ENCODE data around the gene LASP1.
"Not testable (repeated sequence)": the region's sequence is repeated elsewhere in the genome, so short reads cannot be mapped to it uniquely, and the experiment has no call there.

Gene LASP1

GRCh38 chr17:38900978-38901656 is 31.3 kb downstream of the LASP1 start:
- peak overlapping the region; percentile 87 for H3K27ac Mint-ChIP-seq
- no peaks in the 10 kb centered on the region for H3K9me3 Mint-ChIP-seq
- H3K27me3 Mint-ChIP-seq (ENCODE audit: low read depth): no peaks in the 10 kb centered on the region
- peak; percentile 24 for DNase-seq (ENCODE audit: low spot score)
- H3K4me1 Mint-ChIP-seq (ENCODE audit: low read depth): peaks cover 40% of the 10 kb centered on the region
- peak overlapping the region; percentile 61 for H3K4me3 Mint-ChIP-seq
- peaks cover 72% of the 10 kb centered on the region for H3K36me3 Mint-ChIP-seq (ENCODE audit: low read depth)

GRCh38 chr17:38903404-38903803 is 33.5 kb downstream of the LASP1 start:
- H3K36me3 Mint-ChIP-seq (ENCODE audit: low read depth): peaks cover 57% of the 10 kb centered on the region
- no peaks in the 10 kb centered on the region for H3K27me3 Mint-ChIP-seq (ENCODE audit: low read depth)
- no peak for DNase-seq (ENCODE audit: low spot score)
- peaks cover 31% of the 10 kb centered on the region for H3K4me1 Mint-ChIP-seq (ENCODE audit: low read depth)
- no peaks in the 10 kb centered on the region for H3K9me3 Mint-ChIP-seq
- H3K27ac Mint-ChIP-seq: no peak overlapping the region
- no peak overlapping the region for H3K4me3 Mint-ChIP-seq

- no peaks in the 10 kb centered on the region for H3K9me3 Mint-ChIP-seq
- no peak for DNase-seq (ENCODE audit: low spot score)
- H3K4me1 Mint-ChIP-seq (ENCODE audit: low read depth): peaks cover 19% of the 10 kb centered on the region
- H3K36me3 Mint-ChIP-seq (ENCODE audit: low read depth): peaks cover 45% of the 10 kb centered on the region
- H3K4me3 Mint-ChIP-seq: no peak overlapping the region
- H3K27ac Mint-ChIP-seq: no peak overlapping the region
- H3K27me3 Mint-ChIP-seq (ENCODE audit: low read depth): no peaks in the 10 kb centered on the region
These were observed 35.0 kb downstream of the LASP1 start for GRCh38 chr17:38904892-38905291.

DNA sequence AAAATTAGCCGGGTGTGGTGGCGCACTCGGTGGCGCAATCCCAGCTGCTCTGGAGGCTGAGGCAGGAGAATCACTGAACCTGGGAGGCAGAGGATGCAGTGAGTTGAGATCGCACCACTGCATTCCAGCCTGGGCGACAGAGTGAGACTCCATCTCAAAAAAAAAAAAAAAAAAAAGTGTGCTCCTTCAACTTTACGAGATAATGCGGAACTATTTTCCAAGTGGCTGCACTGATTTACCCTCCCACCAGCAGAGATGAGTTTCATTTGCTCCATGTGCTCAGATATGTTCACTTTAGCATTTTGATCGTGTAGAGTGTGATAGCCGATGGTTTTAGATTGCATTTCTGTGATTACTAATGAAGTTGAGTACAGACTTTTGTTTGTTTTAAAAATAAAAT is 35.5 kb downstream of the LASP1 start:
- H3K4me1 Mint-ChIP-seq (ENCODE audit: low read depth): peaks cover 19% of the 10 kb centered on the region
- H3K36me3 Mint-ChIP-seq (ENCODE audit: low read depth): peaks cover 45% of the 10 kb centered on the region
- H3K4me3 Mint-ChIP-seq: no peak overlapping the region
- no peak overlapping the region for H3K27ac Mint-ChIP-seq
- no peak for DNase-seq (ENCODE audit: low spot score)
- no peaks in the 10 kb centered on the region for H3K9me3 Mint-ChIP-seq
- no peaks in the 10 kb centered on the region for H3K27me3 Mint-ChIP-seq (ENCODE audit: low read depth)

DNA sequence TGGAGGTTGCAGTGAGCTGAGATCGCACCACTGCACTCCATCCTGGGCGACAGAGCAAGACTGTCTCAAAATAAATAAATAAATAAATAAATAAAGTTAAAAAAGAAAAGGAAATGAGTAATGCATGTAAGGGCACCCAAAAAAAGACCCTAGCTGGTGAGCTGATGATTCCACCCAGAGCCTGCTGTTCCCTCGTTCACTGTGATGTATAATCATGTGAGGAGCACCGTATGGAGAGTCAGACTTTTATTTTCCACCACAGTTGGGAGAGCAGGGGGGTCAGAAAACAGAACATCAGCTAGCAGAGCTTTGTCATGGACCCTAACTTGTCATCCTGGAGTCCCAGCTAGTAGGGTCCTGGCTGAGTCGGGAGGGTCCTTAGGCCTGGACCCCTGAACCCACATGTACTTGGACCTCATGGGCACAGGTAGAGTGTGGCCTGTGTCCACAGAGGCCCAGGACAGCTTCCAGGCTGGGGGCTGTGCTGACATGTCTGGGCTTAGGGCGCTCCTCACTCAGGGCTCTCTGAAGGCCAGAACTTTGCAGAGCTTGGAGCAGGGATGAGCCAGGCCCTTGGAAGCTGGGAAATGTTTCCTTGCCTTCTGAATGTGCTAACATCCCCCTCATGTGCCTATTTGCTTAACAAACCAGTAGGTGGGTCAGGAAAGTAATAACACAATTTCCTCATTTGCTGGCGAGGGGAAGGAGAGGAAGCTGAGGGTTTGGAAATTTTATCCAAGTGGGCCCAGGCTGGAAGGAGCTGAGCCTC is 36.8 kb downstream of the LASP1 start:
- H3K27ac Mint-ChIP-seq: no peak overlapping the region
- DNase-seq (ENCODE audit: low spot score): no peak
- H3K4me3 Mint-ChIP-seq: no peak overlapping the region
- no peaks in the 10 kb centered on the region for H3K9me3 Mint-ChIP-seq
- peaks cover 10% of the 10 kb centered on the region for H3K4me1 Mint-ChIP-seq (ENCODE audit: low read depth)
- H3K36me3 Mint-ChIP-seq (ENCODE audit: low read depth): peaks cover 39% of the 10 kb centered on the region
- no peaks in the 10 kb centered on the region for H3K27me3 Mint-ChIP-seq (ENCODE audit: low read depth)

DNA sequence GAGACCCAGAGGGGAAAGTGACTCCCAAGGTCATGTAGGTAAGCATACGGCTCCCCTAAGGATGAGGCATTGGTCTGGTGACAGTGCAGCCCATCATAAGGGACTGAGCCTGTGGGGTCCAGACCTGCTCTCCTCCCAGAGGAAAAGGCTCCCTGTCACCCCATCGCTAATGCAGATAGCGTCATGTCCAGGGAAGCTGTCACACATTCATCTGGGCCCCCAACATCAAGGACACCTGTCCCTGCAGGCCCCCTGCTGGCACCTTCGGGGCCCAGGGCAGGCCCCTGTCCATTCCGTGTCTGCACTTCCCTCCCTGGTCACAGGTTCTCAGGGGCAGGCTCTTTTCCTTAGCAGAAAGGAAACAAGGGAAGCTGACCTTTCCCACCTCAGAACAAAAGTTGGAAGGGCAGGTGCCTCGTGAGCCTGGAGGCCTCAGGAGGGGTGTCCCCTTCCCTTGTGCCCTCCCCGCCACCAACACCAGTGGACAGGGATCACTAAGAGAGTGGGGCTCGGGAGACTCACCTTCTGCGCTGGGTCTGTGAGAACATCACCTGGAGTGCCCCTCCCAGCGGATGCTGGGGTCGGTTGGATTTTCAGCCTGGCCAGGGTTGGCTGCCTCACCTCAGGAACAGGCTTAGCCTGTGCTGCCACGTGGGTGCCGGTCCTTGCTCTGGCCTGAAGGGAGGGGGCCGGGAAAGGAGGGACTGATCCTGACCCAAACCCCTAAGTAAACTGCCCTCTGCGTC is 38.2 kb downstream of the LASP1 start:
- H3K36me3 Mint-ChIP-seq (ENCODE audit: low read depth): peaks cover 33% of the 10 kb centered on the region
- peaks cover 8% of the 10 kb centered on the region for H3K4me1 Mint-ChIP-seq (ENCODE audit: low read depth)
- H3K9me3 Mint-ChIP-seq: no peaks in the 10 kb centered on the region
- H3K4me3 Mint-ChIP-seq: no peak overlapping the region
- no peaks in the 10 kb centered on the region for H3K27me3 Mint-ChIP-seq (ENCODE audit: low read depth)
- no peak for DNase-seq (ENCODE audit: low spot score)
- no peak overlapping the region for H3K27ac Mint-ChIP-seq

DNA sequence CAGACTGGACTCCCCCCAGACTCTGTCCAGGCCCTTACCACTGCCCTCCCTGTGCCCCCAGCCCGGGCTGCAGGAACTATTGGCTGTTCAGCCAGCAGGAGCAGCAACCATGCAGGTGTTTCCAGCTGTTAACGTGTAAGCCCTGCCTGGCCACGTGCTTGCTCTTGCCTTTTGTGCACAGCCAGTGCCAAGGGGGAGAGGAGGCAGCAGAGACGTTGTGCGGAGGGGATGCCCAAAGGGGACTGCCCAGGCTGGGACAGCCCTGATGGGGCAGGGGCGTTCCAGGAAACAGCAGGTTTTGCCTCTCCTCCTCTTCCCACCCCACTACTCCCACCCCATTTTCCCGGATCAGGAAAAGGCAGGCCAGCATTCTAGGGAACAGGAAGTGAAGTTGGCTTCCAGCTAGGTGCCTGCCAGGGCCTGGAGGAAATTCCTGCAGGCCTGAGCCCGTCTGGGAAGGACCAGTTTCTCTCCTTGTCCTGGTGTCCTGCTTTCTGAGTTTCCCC is 38.9 kb downstream of the LASP1 start:
- no peaks in the 10 kb centered on the region for H3K9me3 Mint-ChIP-seq
- H3K36me3 Mint-ChIP-seq (ENCODE audit: low read depth): peaks cover 30% of the 10 kb centered on the region
- H3K27ac Mint-ChIP-seq: no peak overlapping the region
- no peak overlapping the region for H3K4me3 Mint-ChIP-seq
- no peaks in the 10 kb centered on the region for H3K27me3 Mint-ChIP-seq (ENCODE audit: low read depth)
- DNase-seq (ENCODE audit: low spot score): no peak
- peaks cover 4% of the 10 kb centered on the region for H3K4me1 Mint-ChIP-seq (ENCODE audit: low read depth)

DNA sequence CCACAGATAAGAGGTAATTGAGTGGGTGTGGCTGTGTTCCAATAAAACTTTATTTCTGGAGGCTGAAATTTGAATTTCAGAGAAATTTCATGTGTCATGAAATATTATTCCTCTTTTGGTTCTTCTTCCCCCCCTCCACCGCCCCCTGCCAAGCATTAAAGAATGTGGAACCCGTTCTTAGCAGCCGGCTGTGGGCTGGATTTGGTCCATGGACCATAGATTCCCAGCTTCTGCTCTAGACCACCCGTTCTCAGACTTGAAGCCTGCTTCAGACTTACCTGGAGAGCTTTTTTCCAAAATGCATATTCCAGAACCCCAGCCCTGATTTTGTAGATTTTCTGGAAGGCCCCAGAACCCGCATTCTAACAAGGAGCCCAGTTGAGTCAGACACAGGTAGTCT is 40.5 kb downstream of the LASP1 start:
- no peak for DNase-seq (ENCODE audit: low spot score)
- no peaks in the 10 kb centered on the region for H3K27me3 Mint-ChIP-seq (ENCODE audit: low read depth)
- H3K27ac Mint-ChIP-seq: no peak overlapping the region
- no peak overlapping the region for H3K4me3 Mint-ChIP-seq
- H3K36me3 Mint-ChIP-seq (ENCODE audit: low read depth): peaks cover 26% of the 10 kb centered on the region
- peaks cover 4% of the 10 kb centered on the region for H3K4me1 Mint-ChIP-seq (ENCODE audit: low read depth)
- H3K9me3 Mint-ChIP-seq: no peaks in the 10 kb centered on the region

DNA sequence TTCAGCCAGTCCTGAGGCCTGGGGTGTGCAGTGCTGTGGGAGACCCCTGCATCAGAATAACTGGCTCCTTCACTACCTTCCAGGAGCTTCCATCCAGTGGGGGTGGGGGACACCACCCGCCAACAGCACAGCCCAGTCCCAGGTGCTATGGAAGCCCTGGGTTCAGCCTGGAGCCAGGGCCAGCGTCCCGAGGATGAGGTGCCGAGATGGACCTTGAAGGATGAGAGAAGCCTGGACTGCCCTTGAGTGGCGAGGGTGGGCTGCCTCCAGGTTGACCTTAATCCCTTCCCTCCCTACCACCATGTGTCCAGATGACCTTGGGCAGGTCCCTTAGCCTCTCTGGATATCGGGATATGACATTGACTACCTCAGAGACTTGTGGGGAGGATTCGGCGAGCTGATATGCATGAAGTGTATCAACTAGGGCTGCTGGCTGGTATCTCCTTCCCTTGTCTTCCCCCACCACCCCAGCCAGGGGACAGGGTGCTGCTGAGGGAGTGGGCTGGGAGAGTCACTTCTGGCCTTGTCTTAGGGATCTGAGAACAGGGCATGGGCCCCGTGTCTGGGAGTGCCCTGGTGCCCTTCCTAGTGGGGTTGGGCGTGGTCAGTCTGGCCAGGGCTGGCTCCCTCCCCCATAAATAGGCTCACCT is 41.3 kb downstream of the LASP1 start:
- DNase-seq (ENCODE audit: low spot score): no peak
- Mint-ChIP-seq H3K27ac (no peak overlapping the region), H3K4me1 (ENCODE audit: low read depth) (peaks cover 4% of the 10 kb centered on the region), H3K4me3 (no peak overlapping the region), H3K36me3 (ENCODE audit: low read depth) (peaks cover 25% of the 10 kb centered on the region), H3K27me3 (ENCODE audit: low read depth) (no peaks in the 10 kb centered on the region), H3K9me3 (no peaks in the 10 kb centered on the region)

GRCh38 chr17:38911731-38912081 is 41.8 kb downstream of the LASP1 start:
- H3K36me3 Mint-ChIP-seq (ENCODE audit: low read depth): peaks cover 26% of the 10 kb centered on the region
- H3K9me3 Mint-ChIP-seq; H3K27ac Mint-ChIP-seq; H3K27me3 Mint-ChIP-seq (ENCODE audit: low read depth); DNase-seq (ENCODE audit: low spot score); H3K4me3 Mint-ChIP-seq; H3K4me1 Mint-ChIP-seq (ENCODE audit: low read depth): not testable (repeated sequence)

DNA sequence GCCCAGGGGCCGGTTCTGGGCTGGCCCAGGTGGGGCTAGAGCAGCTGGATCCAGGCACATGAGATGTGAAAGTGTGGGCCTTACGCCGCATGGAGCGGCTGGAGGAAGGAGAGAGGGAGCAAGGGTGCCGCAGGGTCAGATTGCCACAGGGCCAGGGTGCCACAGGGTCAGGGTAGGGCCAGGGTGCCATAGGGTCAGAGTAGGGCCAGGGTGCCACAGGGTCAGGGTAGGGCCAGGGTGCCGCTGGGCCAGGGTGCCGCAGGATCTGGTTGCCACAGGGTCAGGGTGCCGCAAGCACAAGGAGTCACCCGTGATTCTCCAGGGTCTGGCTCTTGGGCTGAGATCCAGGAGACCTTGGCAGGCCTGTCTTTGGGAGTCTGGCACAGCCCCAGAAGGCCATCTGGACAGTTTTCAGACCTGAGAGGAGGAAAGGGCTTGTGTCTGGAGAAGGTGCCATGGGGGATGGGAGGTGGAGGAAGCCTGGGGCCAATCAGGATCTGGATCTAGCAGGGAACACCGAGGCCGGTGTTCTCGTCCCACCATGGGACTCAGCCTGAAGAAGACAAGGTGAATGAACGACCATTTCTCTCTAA is 42.5 kb downstream of the LASP1 start:
- Mint-ChIP-seq H3K27me3 (ENCODE audit: low read depth) (no peaks in the 10 kb centered on the region), H3K4me1 (ENCODE audit: low read depth) (peaks cover 5% of the 10 kb centered on the region), H3K4me3 (no peak overlapping the region), H3K27ac (no peak overlapping the region), H3K9me3 (no peaks in the 10 kb centered on the region), H3K36me3 (ENCODE audit: low read depth) (peaks cover 30% of the 10 kb centered on the region)
- DNase-seq (ENCODE audit: low spot score): no peak

DNA sequence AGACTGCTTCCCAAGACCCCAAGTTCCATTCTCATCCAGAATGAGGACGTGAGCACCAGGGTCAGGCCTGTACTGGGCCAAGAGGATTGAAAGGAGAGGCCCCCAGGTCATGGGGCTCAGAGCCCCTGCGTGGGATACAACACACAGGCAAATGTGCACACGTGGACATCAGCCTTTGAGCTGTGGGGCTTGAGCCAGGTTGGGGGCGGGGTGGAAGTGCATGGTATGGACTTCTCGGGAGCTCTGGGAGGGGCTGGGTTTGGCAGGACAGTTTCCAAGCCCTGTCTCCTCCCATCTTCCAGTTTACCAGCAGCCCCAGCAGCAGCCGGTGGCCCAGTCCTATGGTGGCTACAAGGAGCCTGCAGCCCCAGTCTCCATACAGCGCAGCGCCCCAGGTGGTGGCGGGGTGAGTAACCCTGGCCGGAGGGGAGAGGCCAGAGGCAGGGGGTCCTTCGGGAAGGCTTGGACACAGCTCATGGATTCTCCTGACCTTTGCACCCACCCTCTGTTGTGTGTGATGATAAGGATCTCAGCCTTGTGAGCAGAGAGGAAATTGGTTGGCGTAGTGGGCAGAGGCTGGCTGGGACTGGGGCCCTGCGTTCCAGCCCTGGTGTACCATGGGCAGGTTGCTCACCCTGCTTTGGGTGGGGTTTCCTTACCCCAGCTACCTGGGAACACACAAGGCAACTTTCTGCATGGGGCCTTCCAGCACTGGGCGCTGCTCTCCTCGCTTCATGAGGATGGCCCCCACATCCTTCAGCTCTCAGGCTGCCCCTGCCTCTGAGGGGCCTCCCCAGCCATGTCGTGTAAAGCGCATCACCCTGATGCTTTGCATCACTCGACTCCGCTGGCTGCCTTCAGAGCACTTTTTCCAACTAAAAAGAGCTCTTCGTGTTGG is 45.1 kb downstream of the LASP1 start:
- peaks cover 3% of the 10 kb centered on the region for H3K4me1 Mint-ChIP-seq (ENCODE audit: low read depth)
- H3K27ac Mint-ChIP-seq: no peak overlapping the region
- no peaks in the 10 kb centered on the region for H3K27me3 Mint-ChIP-seq (ENCODE audit: low read depth)
- no peak overlapping the region for H3K4me3 Mint-ChIP-seq
- peaks cover 38% of the 10 kb centered on the region for H3K36me3 Mint-ChIP-seq (ENCODE audit: low read depth)
- H3K9me3 Mint-ChIP-seq: no peaks in the 10 kb centered on the region
- no peak for DNase-seq (ENCODE audit: low spot score)

DNA sequence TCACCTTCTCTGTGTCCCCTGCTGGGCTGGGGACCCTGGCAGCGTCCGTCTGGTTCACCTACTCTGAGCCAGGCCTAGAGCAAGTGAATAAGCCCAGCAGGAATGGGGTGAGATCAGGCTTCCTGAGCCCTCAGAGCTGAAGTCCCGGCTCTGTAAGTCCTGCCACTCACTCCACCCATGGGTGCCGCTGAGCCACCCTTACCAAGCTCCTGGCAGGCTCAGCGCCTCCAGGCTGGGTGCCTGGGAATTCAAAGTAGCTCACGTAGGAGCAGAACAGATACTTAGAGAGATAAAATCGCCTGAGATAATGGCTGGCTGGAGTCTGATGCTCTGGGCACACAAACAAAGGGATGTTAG is 45.8 kb downstream of the LASP1 start:
- Mint-ChIP-seq H3K4me3 (no peak overlapping the region), H3K9me3 (no peaks in the 10 kb centered on the region), H3K36me3 (ENCODE audit: low read depth) (peaks cover 42% of the 10 kb centered on the region), H3K27me3 (ENCODE audit: low read depth) (no peaks in the 10 kb centered on the region), H3K4me1 (ENCODE audit: low read depth) (peaks cover 3% of the 10 kb centered on the region), H3K27ac (no peak overlapping the region)
- no peak for DNase-seq (ENCODE audit: low spot score)

Measured in T-helper 2 cell treated with Interferon-gamma antibody and Interleukin-4, amounts not matched to agents 5 μg/mL and 100 μg/mL, for 36 hours (primary cell).